Spinal cord (tissue), 10 donors: ENCODE measurements around the gene TLR9. TPM values are rescaled to one million over a fixed set of nuclear protein-coding genes. Genes with fewer than 3 reads are reported as not detected.

ENCODE experiments used
- DNase-seq, 6 donors: peaks; one replicate each; pipeline versions ENCODE4 v3.0.0 to v3.0.0-alpha.2; 2013 to 2015; ENCODE audit warnings: low spot score in 6 of 6, low read depth in 4 of 6
- H3K27ac ChIP-seq: one replicate; pipeline ENCODE4 v1.5.1; 2013; ENCODE audit warnings: low read depth, low read length, control low read depth
- H3K27me3 ChIP-seq: one replicate; pipeline ENCODE4 v1.6.1; 2013; ENCODE audit warnings: low read length; ENCODE audit not compliant: control insufficient read depth, insufficient read depth
- H3K36me3 ChIP-seq: one replicate; pipeline ENCODE4 v1.6.1; 2013; ENCODE audit warnings: low read length; ENCODE audit not compliant: control insufficient read depth, insufficient read depth
- H3K4me1 ChIP-seq: one replicate; pipeline ENCODE4 v1.6.1; 2013; ENCODE audit warnings: low read length; ENCODE audit not compliant: control insufficient read depth, insufficient read depth
- H3K4me3 ChIP-seq: one replicate; pipeline ENCODE4 v1.5.1; 2013; ENCODE audit warnings: low read depth, low read length, control low read depth
- H3K9me3 ChIP-seq: one replicate; pipeline ENCODE4 v1.6.1; 2013; ENCODE audit warnings: low read length; ENCODE audit not compliant: control insufficient read depth, insufficient read depth
- WGBS: methylation state at CpG from one replicate; pipeline ENCODE4 v1.1.5; 2013; ENCODE audit warnings: missing lambda C conversion rate; ENCODE audit not compliant: insufficient coverage; 5-methylcytosine and 5-hydroxymethylcytosine counted together
- polyA plus RNA-seq, 2 donors: library from polyadenylated mRNA; unstranded; fragments of 120-200 nt; gene quantifications; one replicate each; pipeline ENCODE4 v1.2.1, GENCODE V29; 2013; ENCODE audit not compliant: insufficient read length in 2 of 2
- total RNA-seq, 2 donors: library from RNA; depleted of rRNA in 1 of 2; stranded (reverse); fragments of 120-200 nt in 1 of 2; fragments of >200 nt in 1 of 2; gene quantifications; one replicate each; pipeline versions ENCODE4 v1.2.3 to v1.2.4, GENCODE V29; 2013 to 2014
- donor health status: healthy.

TLR9 gene
- total and polyA plus RNA-seq, 4 donors = 0.11 to 0.41 TPM; not detected in 2

GRCh38 chr3:52240886-52241370, 15.5 kb upstream of the TLR9 start:
- Histone ChIP-seq H3K36me3 (peaks cover 6% of the 10 kb centered on the region), H3K9me3 (no peaks in the 10 kb centered on the region), H3K4me3 (no peak overlapping the region), H3K27ac (no peak overlapping the region), H3K27me3 (no peaks in the 10 kb centered on the region), H3K4me1 (peaks cover 46% of the 10 kb centered on the region)
- no peak for DNase-seq
- WGBS = 87% methylated on average over 4 of the region's 4 CpGs

GRCh38 chr3:52240059-52240885, 14.8 kb upstream of the TLR9 start:
- WGBS = no CpG with 5 or more reads among the region's 1 CpG
- H3K4me3 ChIP-seq = peak overlapping the region; percentile 88
- peaks cover 47% of the 10 kb centered on the region for H3K4me1 ChIP-seq
- peak in 2 of 6 donors; percentile 21 to 43 for DNase-seq
- peaks cover 12% of the 10 kb centered on the region for H3K36me3 ChIP-seq
- H3K27ac ChIP-seq = no peak overlapping the region
- H3K27me3 ChIP-seq = no peaks in the 10 kb centered on the region
- H3K9me3 ChIP-seq = no peaks in the 10 kb centered on the region

GRCh38 chr3:52238761-52239701, 13.6 kb upstream of the TLR9 start, which contains the start of gene TWF2:
TWF2 (minus strand) TSS chr3:52239158; CDS start chr3:52239016, 142 bp downstream.
- Histone ChIP-seq H3K27ac (peak within 1 kb of the TSS; percentile 88), H3K9me3 (no peaks in the 10 kb centered on the region), H3K4me3 (peak within 1 kb of the TSS; percentile 88), H3K36me3 (peaks cover 24% of the 10 kb centered on the region), H3K27me3 (no peaks in the 10 kb centered on the region), H3K4me1 (peaks cover 49% of the 10 kb centered on the region)
- WGBS = under 1% methylated on average over 82 of the region's 92 CpGs
- peak; percentile 70 to 97 (median 82) for DNase-seq

GRCh38 chr3:52238193-52238760, 12.8 kb upstream of the TLR9 start:
- Histone ChIP-seq H3K4me3 (peak overlapping the region; percentile 88), H3K36me3 (peaks cover 29% of the 10 kb centered on the region), H3K27me3 (no peaks in the 10 kb centered on the region), H3K4me1 (peaks cover 52% of the 10 kb centered on the region), H3K27ac (peak overlapping the region; percentile 42), H3K9me3 (no peaks in the 10 kb centered on the region)
- WGBS = 12% methylated on average over 9 of the region's 11 CpGs
- peak in 1 of 6 donors; percentile 32 for DNase-seq

- no peaks in the 10 kb centered on the region for H3K9me3 ChIP-seq
- no peaks in the 10 kb centered on the region for H3K27me3 ChIP-seq
- peak overlapping the region; percentile 42 for H3K27ac ChIP-seq
- peaks cover 35% of the 10 kb centered on the region for H3K36me3 ChIP-seq
- H3K4me3 ChIP-seq = peak overlapping the region; percentile 88
- peak in 1 of 6 donors; percentile 62 for DNase-seq
- WGBS = 28% methylated on average over 4 of the region's 8 CpGs
- peaks cover 55% of the 10 kb centered on the region for H3K4me1 ChIP-seq
Measured at GRCh38 chr3:52237657-52238172, 12.3 kb upstream of the TLR9 start.

- Histone ChIP-seq H3K4me1 (peaks cover 59% of the 10 kb centered on the region), H3K27ac (peak overlapping the region; percentile 42), H3K4me3 (peak overlapping the region; percentile 88), H3K36me3 (peaks cover 40% of the 10 kb centered on the region), H3K9me3 (no peaks in the 10 kb centered on the region), H3K27me3 (no peaks in the 10 kb centered on the region)
- no peak for DNase-seq
- 87% methylated on average over 5 of the region's 6 CpGs for WGBS
Measured at GRCh38 chr3:52237006-52237656, 11.7 kb upstream of the TLR9 start.

GRCh38 chr3:52236424-52236886, 11.0 kb upstream of the TLR9 start:
- Histone ChIP-seq H3K27ac (no peak overlapping the region), H3K27me3 (no peaks in the 10 kb centered on the region), H3K9me3 (no peaks in the 10 kb centered on the region), H3K4me3 (no peak overlapping the region), H3K36me3 (peaks cover 47% of the 10 kb centered on the region), H3K4me1 (peaks cover 60% of the 10 kb centered on the region)
- DNase-seq = no peak
- WGBS = 76% methylated on average over 5 of the region's 5 CpGs

- Histone ChIP-seq H3K27me3 (no peaks in the 10 kb centered on the region), H3K4me3 (no peak overlapping the region), H3K4me1 (peaks cover 53% of the 10 kb centered on the region), H3K36me3 (peaks cover 64% of the 10 kb centered on the region), H3K9me3 (no peaks in the 10 kb centered on the region), H3K27ac (no peak overlapping the region)
- no peak for DNase-seq
- 88% methylated on average over 15 of the region's 15 CpGs for WGBS
Measured at GRCh38 chr3:52234516-52235447, 9.3 kb upstream of the TLR9 start.
